HG03025 (cell line): ENCODE data around the gene ANKRD31.
"Not testable (repeated sequence)": the region's sequence is repeated elsewhere in the genome, so short reads cannot be mapped to it uniquely, and the experiment has no call there.

Source experiments
- ATAC-seq: cut with Tn5 transposase; IDR thresholded peaks from one replicate; pipeline ENCODE4 v1.9.1; 2021; ENCODE audit warnings: mild to moderate bottlenecking, moderate library complexity; ENCODE audit not compliant: unreplicated experiment, low FRiP score

ANKRD31 gene

GRCh38 chr5:75236322-75237316 is at the start of gene ANKRD31:
ANKRD31 (minus strand) TSS chr5:75236878; CDS start chr5:75236686, 192 bp downstream.
- peak; percentile 95 for ATAC-seq

- no peak for ATAC-seq
Measured at GRCh38 chr5:75286211-75286773, 49.6 kb upstream of the ANKRD31 start.

- ATAC-seq, result no peak
Measured at GRCh38 chr5:75282581-75282980, 45.9 kb upstream of the ANKRD31 start.

GRCh38 chr5:75281716-75282465 is 45.2 kb upstream of the ANKRD31 start:
- ATAC-seq, result no peak

GRCh38 chr5:75279321-75279720 is 42.6 kb upstream of the ANKRD31 start:
- ATAC-seq, result no peak

GRCh38 chr5:75277463-75277862 is 40.8 kb upstream of the ANKRD31 start:
- ATAC-seq, result no peak

- ATAC-seq, result no peak
Measured at GRCh38 chr5:75275756-75276155, 39.1 kb upstream of the ANKRD31 start.

GRCh38 chr5:75275147-75275546 is 38.5 kb upstream of the ANKRD31 start:
- no peak for ATAC-seq

- no peak for ATAC-seq
Measured at GRCh38 chr5:75274486-75274885, 37.8 kb upstream of the ANKRD31 start.

- not testable (repeated sequence) for ATAC-seq
Measured at GRCh38 chr5:75270605-75271004, 33.9 kb upstream of the ANKRD31 start.

- ATAC-seq, result no peak
Measured at GRCh38 chr5:75265731-75266130, 29.1 kb upstream of the ANKRD31 start.

- ATAC-seq, result no peak
Measured at GRCh38 chr5:75262271-75262670, 25.6 kb upstream of the ANKRD31 start.

- ATAC-seq, result no peak
Measured at GRCh38 chr5:75260708-75261107, 24.0 kb upstream of the ANKRD31 start.

- ATAC-seq, result not testable (repeated sequence)
Measured at GRCh38 chr5:75250452-75250851, 13.8 kb upstream of the ANKRD31 start.

- ATAC-seq, result no peak
Measured at GRCh38 chr5:75245023-75245422, 8.3 kb upstream of the ANKRD31 start.

GRCh38 chr5:75243510-75243909 is 6.8 kb upstream of the ANKRD31 start:
- ATAC-seq, result no peak

- no peak for ATAC-seq
Measured at GRCh38 chr5:75243100-75243499, 6.4 kb upstream of the ANKRD31 start.

GRCh38 chr5:75242067-75242466 is 5.4 kb upstream of the ANKRD31 start:
- ATAC-seq, result no peak

- no peak for ATAC-seq
Measured at GRCh38 chr5:75239681-75240080, 3.0 kb upstream of the ANKRD31 start.

- ATAC-seq, result no peak
Measured at GRCh38 chr5:75235711-75236110, 967 bp downstream of the ANKRD31 start.

GRCh38 chr5:75234251-75234650 is 2.4 kb downstream of the ANKRD31 start:
- no peak for ATAC-seq
